GM12878 (cell line): Measurements from ENCODE around the gene CHRNA3. TPM values are rescaled to one million over a fixed set of nuclear protein-coding genes. Genes with fewer than 3 reads are reported as not detected.

Experiments used
- CBFB ChIP-seq: IDR thresholded peaks from 2 replicates; pipeline ENCODE4 v1.6.1; 2016; ENCODE audit warnings: antibody characterized with exemption, low read depth
- NR2C2 ChIP-seq: IDR thresholded peaks from 2 replicates; pipeline ENCODE4 v1.6.1; 2011; ENCODE audit warnings: borderline replicate concordance, low read depth; ENCODE audit not compliant: control insufficient read depth, insufficient read length
- NRF1 ChIP-seq: conservative IDR thresholded peaks from 2 replicates; pipeline ENCODE4 v1.6.1; 2011; ENCODE audit warnings: mild to moderate bottlenecking, low read depth, low read length, improper control_type of control experiment
- RELA ChIP-seq: fragments of 450-650 bp; IDR thresholded peaks from 2 replicates; pipeline ENCODE4 v1.8.0; 2014; ENCODE audit warnings: borderline replicate concordance; ENCODE audit not compliant: partially characterized antibody
- SMC3 ChIP-seq: IDR thresholded peaks from 2 replicates; pipeline ENCODE4 v1.6.1; 2011; ENCODE audit warnings: low read length, improper control_type of control experiment, borderline replicate concordance
- SP1 ChIP-seq: IDR thresholded peaks from one replicate; pipeline ENCODE4 v1.6.1; 2011; ENCODE audit warnings: low read depth, low read length
- ZBTB11 ChIP-seq: fragments of 450-650 bp; formaldehyde crosslinking; IDR thresholded peaks from 2 replicates; pipeline ENCODE4 v1.5.0; 2022; ENCODE audit warnings: mild to moderate bottlenecking, missing genetic modification characterization
- ZNF592 ChIP-seq: fragments of 450-650 bp; IDR thresholded peaks from 2 replicates; pipeline ENCODE4 v1.6.1; 2017; ENCODE audit warnings: mild to moderate bottlenecking, moderate library complexity
- polyA plus RNA-seq, 11 experiments: library from polyadenylated mRNA; depleted of rRNA in 4 of 11; unstranded in 6 of 11; stranded (reverse) in 5 of 11; fragments of >200 nt; fragmentation: Nextera tagmentation in 4 of 11; fragmentation: Illumina TruSeq in 1 of 11; extraction: Ambion mirVana in 4 of 11; extraction: Trizol in 1 of 11; gene quantifications; 1 replicate in 1 of 11; 2 replicates in 10 of 11; pipeline versions ENCODE4 v1.2.1 to v1.2.3, GENCODE V29; 2011 to 2016; ENCODE audit warnings: inconsistent platforms in 2 of 11, missing spikeins in 2 of 11, low read depth in 1 of 11
- total RNA-seq, 4 experiments: library from RNA; depleted of rRNA in 3 of 4; stranded (reverse); fragments of >200 nt in 3 of 4; fragmentation: Illumina TruSeq in 1 of 4; extraction: Trizol in 1 of 4; gene quantifications; 2 replicates each; pipeline versions ENCODE4 v1.2.1 to v1.2.3, GENCODE V29; 2013 to 2021
- TF ChIP-seq, protein P1 (sequence below): fragments of 150-350 bp; IDR thresholded peaks from 2 replicates; pipeline ENCODE4 v1.6.1; 2014; ENCODE audit warnings: mild to moderate bottlenecking, low read depth, low read length

The CHRNA3 gene
- total and polyA plus RNA-seq, 10 of the 15 experiments (the other 5 are each of a cell fraction or from before 2014, with no cell fraction given) = 0.06 to 0.19 (median 0.09) TPM; not detected in 7

DNA sequence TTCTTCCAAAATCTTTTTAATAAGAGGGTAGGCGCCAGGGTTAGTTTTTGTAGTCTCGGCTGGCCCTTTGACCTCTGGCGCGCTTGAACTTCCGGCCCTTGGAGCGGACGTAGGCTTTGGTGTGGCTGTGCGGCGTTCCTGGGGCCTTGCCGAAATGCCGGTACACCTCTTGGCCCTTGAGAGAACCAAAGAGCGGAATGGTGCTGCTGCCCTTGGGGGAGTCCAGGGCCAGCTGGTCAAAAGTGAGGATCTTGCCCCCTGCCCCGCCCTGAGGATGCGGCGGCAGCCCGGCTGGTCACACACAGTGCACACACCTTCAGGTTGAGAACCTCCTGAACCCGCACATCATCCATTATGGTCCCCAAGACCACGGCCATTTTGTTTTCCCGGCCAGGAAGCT is 40.2 kb upstream of the CHRNA3 start (continued):
- no peak for TF ChIP-seq ZBTB11 (CRISPR knock-in tag)
- no peak for TF ChIP-seq CBFB
- TF ChIP-seq SMC3 = no peak
- TF ChIP-seq NR2C2 = no peak
- TF ChIP-seq RELA = no peak
- no peak for TF ChIP-seq NRF1
- TF ChIP-seq SP1 = no peak
- no peak for TF ChIP-seq ZNF592
- TF ChIP-seq, protein P1, sequence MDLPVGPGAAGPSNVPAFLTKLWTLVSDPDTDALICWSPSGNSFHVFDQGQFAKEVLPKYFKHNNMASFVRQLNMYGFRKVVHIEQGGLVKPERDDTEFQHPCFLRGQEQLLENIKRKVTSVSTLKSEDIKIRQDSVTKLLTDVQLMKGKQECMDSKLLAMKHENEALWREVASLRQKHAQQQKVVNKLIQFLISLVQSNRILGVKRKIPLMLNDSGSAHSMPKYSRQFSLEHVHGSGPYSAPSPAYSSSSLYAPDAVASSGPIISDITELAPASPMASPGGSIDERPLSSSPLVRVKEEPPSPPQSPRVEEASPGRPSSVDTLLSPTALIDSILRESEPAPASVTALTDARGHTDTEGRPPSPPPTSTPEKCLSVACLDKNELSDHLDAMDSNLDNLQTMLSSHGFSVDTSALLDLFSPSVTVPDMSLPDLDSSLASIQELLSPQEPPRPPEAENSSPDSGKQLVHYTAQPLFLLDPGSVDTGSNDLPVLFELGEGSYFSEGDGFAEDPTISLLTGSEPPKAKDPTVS = no peak
- TF ChIP-seq, all 136 proteins: peak for 0
